Measurements from ENCODE around the gene ST8SIA1.

ST8SIA1 gene

DNA sequence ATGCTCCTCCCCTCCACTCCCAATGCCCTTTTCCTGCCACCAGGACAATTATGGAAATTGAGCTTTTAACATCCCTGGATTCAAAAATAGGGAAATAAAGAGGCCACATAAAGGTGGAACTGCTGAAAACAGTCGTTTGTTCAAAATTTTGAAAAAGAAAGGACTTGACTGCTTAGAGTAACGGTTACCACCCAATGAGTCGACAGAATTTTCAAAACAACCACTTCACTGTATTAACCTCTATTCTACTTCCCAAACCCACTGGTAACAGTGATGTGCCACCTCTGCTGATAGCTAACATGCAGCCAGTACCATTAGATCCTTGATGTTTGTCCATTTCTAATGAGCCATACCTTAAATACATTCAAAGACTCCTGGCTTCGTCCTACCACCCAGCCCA lies 4.9 kb downstream of the ST8SIA1 start:
- no peak for DNase-seq

DNA sequence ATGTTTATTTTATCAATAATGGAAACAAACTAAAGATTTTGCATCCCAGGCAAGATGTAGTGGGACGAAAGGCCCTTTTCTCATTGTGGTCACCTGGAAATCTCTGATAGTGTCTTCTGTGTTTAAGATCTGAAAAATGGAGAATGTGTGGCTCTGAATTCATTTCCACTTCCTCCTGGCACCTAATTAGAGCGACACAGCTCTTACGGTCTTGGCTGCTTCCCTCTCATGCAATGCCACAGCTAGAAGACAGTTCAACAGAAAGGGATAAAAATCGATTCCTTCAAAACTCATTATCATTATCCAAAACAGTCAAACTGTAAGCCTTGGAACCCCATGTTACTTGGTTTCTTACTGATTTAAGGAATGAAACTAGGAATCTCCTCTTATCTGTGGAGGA lies 9.3 kb downstream of the ST8SIA1 start:
- DNase-seq: no peak

DNA sequence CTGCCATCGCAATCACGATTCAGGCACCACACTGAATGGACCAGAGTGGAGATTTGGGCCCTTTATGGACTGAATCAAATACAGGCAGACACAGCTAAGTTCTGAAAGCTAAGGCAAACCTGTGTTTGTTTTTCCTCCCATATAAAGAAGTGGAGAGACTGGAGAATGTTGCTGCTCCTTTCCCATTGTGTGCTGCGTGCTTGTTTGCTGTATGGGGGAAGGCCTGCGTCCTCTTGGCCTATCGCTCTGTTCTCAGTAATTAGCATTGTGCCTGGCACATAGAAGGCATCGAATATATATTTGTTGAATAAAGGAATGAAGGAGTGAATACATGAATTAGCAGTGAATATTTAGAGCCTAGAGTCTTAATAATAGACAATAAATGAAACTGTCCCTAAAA lies 12.4 kb downstream of the ST8SIA1 start:
- DNase-seq: no peak

DNA sequence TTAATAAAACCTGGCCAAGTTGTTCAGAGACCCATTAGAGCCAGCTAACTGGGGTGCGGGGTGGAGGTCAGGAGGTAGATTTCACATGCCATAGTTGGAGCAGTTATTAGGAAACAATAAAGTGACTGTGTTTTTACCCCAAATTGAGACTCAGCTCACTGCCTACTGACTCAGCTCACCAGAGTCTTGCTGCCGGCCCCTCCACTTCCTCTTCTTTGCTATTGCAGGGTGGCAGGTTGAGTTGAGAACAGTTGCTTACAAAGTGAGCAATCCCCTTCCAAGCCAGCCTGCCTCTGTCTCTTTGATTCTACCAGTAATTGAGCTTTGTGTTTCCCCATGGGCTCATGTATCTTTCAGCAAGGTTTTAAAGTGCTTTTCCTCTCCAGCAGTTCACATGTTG lies 12.9 kb downstream of the ST8SIA1 start:
- DNase-seq: no peak

DNA sequence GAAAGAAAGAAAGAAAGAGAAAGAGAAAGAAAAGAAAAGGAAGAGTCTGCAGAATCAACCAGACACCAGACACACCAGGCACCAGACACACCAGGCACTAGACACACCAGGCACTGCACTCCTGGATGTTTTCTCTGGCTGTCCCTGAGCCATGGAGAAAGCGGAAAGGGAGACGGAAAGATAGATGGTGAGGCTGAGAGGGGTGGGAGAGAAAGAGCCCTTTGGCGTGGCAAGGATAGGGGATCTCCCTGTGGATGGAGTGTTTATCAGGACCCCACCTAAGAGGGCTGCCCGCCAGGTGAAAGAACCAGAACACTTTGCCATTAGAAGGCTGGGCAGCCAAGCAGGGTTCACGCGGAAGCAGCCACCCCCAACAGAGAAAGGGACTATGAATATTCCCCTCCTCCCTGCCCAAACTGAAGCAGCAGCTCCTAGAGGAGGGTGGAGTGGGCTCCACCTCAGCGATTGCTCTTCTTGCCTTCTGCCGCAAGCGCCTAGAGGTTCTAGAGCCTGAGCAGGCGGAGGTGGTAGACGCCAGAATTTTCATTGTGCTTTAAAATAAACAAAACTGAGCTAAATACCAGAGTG lies 13.4 kb downstream of the ST8SIA1 start:
- DNase-seq: no peak

DNA sequence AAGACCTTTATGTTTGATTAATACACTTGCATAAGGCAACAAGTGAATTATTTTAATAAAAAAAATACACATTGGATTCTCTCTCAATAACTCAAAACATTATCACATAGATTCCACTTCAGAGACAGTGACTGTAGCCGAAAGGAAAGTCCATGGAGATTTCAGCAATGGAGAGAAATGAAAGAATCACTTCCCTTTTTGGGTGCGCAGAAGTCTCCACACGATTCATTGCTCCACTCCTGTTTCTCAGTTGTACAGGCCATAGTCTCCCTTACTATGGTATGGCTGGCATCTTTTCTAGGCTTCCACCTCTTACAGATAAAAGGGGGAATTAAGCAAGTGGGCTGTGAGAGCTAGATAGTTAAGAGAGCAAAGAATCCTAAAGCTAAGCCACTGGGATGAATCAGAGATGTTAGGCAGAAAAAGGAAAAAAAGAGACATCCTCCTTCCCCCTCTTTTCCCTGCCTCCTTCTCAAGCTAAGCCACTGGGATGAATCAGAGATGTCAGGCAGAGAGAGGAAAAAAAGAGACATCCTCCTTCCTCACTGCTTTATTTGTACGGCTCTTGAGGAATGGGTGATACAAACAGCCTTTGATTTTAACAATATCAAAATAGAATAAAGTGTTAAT lies 16.3 kb downstream of the ST8SIA1 start:
- DNase-seq: no peak

DNA sequence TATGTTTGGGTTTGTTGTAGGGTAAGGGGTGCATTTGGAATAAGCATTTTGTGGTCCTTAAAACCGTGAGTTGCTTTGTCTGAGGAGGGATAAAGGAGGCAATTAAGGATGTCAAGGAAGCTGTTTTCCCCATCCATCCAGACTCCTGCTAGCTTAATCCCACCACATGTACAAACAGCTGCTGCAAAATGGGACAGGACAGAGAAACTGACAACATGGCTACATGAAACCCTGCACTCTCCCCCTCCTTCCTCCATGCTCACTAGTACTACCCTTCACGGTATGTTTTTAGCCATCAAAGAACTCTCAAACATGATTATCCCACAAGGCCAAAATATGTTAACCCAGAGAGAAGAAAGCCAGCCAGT lies 20.6 kb downstream of the ST8SIA1 start:
- DNase-seq: no peak

DNA sequence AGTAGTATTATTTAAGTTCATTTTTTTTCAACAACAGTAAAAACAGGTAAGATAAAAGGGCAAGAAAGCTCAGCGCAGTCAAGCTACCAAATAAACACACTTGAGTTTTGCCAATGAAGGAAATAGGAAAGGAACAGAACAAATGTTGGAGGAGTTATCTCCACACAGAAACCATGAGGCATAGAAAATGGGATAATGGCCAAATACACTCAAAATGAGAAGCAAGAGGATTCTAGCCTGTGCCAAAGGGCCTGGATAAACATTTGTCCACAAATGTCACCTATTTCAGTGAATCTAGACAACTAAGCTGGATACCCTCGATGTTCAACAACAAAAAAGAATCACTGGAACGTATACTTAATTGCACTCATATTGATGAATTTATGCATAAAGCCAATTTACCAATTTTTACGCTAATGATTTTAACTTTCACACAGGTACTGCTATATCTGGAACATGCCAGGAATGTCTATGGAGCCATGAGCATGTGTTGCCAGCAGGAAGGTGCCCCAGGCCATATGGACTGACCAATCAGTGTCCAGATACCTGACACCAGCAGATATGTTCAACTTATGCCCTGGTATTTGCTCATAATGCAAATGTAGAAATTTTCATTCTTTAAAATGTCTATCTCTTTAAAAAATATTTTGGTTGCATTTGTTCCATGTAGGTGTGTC lies 21.1 kb downstream of the ST8SIA1 start:
- DNase-seq: no peak

DNA sequence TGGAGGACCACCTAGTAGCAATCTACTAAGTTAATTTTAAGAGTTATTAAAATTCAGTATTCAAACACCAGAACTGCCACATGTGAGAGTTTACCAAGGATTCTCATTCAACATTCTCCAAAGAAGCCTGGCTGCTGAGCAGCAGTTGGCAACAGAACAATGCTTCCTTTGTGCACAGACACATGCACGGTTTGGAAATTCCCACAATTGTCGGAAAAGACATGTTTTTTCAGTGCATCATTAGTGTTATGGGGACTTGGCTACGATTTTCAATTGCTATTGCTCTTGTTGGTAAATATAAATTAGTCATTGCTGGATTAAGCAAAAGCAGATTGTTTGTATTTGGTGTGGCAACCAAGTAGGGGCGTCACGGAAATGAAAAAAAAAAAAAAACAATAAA lies 22.2 kb downstream of the ST8SIA1 start:
- no peak for DNase-seq

DNA sequence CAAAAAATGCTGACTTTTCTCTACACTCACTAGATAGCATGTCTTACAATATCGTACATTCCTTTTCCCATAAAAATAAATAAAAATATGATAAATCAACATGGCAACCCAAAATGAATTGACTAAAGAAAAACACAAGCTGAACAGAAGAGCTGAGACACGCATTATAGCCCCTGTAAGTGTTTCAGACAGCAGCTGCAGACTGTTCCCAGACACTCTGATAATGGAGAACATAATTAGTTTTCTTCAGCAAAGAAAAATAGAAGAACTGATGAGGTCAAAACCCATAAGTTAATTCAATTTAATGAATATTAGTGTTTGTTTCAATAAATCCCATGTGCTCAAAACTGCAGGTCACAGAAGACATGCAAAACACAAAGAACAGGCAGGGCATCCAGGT lies 23.8 kb downstream of the ST8SIA1 start:
- no peak for DNase-seq

DNA sequence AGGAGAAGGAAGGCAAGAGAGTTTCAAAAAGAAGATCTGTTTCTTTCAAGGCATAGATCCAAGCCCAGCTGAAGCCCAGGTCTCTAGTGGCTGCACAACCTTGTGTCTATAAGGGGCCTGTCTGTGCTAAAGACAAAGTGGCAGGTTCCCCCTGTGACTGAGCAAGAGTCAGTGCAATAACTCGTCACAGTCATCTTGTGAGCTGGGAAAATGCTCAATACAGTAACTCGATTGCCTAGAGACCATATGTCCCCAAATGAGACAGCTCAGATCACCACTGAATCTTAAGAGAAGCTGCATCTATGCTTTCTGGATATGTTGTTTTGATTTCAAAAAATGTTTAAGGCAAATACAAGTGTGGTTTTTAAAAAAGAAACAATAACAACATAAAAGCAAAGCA lies 24.2 kb downstream of the ST8SIA1 start:
- no peak for DNase-seq

DNA sequence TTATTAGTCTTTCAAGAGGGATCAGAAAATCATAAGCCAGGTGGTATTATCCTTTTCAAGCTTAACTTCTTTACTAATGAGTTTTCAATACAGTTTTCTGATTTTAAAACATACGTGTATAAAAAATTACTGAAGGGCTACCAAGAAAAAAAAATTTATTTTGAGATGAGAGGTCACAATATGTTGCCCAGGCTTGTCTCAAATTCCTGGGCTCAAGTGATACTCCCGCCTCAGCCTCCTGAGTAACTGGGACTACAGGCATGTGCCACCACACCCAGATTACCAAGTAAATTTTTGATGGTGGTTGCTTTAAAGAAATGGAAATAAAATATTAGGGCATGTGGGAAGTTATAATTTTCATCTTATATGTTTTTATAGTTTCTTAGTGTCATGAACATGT lies 26.7 kb downstream of the ST8SIA1 start:
- no peak for DNase-seq

DNA sequence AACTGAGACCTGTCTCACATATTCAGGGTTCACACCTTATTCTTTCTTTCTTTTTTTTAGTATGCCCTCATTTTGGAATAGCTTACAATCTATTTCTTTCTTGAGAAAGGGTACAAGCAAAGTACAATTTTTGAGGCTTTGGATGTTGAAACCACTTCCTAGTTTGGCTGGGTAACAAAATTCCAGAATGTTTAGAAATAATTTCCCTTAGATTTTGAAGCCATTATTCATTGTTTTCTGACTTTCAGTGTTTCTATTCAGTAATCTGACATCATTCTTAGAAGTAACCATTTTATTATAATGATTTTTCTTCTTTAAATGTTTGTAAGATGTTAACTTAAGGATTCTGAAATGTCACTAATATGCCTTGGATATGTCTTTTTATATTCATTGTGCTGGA lies 28.2 kb downstream of the ST8SIA1 start:
- no peak for DNase-seq

DNA sequence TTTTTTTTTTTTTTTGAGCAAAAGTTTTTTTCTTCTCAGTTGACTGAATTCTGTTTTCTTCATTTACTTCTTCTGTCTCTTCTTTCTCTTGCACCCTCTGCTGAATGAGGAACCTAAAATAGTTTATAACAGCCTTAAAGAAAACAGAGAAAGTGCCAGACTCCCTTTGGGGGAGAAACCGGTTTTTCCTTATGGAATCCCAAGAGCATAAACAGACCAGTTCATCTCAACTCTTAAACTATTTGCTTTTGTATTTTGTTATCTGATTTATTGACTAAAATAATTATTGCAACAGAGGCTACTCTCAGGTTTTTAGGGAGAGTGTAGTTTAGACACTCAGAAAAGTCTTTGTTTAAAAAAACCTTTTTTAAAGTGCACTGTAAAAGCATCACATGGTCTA lies 30.2 kb downstream of the ST8SIA1 start:
- DNase-seq: no peak

DNA sequence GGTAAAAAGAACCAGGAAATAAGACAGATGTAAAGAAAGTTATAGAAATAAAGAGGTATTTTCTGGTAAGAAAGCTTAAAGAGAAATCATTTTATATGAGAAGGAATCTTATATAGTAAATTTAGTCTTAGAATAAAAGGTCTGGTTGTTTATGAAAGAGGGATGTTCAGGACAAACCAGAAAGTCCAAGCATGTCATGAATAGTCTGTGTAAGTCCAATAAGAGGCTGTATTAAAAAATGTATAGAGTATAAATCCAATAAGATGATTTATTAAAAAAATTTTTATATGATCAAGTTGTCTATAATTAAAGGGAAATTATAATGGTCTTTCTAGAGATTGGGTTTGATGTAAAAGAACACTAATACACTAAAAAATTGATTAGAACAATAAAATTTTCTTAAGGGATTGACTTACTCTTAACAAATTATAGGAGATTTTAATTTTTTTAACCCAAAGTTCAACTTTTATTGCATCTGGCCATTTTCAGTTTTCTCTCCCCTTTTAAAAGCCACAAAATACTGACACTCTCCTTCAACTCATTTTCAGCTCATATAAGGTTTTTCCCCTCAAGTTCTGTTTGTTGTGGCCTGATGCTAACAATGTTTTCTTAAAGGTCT lies 35.1 kb downstream of the ST8SIA1 start:
- DNase-seq: no peak

DNA sequence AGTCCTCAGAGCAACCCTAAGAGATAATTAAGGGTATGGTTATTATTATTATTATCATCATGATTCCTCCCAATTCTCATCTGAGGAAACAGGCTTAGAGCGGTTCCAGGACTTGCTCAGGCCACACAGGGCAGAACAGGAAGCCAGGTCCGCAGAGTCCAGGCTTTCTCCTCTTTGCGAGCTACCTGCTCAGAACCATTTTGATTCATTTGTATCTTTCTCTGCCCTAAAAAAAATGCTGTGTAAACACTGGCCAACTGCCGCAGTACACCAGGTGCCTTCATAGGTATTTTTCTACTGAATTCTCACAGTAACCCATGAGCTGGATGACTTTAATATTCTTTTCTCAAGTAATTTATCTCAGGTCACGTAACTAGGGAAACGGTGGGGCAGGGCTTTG lies 45.3 kb downstream of the ST8SIA1 start:
- no peak for DNase-seq

DNA sequence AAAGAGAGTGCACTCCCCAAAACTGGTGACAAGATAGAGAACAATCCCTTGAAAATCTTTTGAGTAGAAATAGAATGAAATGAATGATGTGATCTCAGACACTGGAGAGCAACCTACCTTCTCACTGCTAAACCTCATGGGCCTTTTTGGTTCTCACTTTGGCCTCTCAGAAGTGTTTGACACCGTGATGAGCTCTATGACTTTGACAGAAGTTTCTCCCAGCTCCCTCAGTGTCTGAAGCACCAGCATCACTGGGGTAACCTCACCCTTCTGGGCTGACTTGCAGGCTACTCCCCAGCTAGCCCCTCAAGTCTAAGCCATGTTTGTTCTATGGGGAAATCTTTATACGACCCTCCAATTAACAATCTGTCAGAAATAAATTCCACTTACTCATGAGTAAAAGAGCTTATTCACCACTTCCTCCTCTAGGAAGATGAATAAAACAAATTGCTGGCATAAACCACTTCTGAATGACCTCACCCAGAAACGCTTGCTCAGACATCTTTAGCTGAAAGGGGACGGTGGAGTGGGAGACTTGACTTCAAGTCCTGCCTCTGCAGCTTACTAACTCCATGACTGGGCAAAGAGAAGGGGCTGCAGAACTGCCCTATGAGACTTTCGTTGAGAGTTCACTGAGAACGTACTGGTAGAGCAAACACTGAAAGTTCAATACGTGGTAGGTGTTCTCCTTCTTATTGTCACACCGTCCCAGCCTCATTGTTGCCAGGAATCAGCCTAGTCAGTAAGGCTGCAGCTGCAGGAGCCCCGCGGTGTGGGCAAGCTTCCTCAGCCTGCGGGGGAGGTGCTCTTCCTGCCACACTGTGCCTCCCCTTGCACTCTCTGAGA lies 46.5 kb downstream of the ST8SIA1 start:
- DNase-seq: no peak

DNA sequence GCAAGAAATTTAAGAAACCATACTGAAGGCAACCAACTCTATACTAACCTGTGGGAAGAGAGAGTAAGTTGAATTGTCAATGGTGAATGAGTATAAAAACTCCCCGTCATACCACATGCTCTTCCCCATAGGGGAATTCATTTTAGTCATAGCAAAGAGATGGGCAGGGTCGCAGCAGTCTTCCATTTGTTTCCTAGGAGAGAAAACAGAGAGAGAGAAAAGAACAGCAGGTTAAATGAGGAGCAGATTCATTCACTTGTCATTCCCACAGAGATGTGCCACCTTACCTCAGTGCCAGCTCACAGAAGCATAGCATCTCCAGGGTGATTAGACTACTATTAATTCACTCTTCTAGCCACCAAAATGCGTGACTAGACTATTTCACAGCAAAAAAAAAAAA lies 47.4 kb downstream of the ST8SIA1 start:
- no peak for DNase-seq

DNA sequence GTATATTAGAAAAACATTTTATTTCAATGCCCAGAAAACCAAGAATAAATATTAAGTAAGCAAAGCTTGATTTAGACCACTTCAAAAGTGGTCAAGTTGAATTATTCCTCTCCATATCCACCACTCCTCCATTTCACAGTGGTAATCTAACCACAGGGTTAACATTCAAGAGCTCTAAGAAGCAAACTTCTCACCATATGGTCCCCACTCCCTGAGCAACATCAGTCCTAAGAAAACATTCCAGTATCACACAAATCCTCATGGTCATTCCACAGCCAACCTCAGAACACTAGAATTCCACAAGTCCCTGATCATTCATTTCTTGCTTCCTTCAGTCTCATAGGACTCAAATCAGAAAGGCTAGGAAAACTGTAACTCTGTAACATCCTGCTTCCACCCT lies 47.9 kb downstream of the ST8SIA1 start:
- no peak for DNase-seq

DNA sequence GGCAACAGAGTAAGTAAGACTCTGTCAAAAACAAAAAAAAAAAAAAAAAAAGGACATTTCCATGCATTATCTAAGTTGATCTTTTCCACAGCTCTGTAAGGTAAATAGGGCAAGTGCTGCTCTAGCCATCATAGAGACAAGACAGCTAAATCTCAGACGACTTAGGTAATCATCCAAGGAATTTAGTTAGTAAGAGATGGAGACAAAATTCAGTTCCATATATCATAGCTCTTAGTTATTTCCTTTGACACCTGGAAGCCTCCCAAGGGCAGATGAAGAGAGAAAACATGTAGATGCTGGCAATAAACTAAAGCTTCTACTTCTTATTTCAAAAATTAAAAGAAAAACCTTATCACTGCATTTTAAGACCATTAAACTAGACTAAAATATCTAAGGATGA lies 48.7 kb downstream of the ST8SIA1 start:
- DNase-seq: no peak

DNA sequence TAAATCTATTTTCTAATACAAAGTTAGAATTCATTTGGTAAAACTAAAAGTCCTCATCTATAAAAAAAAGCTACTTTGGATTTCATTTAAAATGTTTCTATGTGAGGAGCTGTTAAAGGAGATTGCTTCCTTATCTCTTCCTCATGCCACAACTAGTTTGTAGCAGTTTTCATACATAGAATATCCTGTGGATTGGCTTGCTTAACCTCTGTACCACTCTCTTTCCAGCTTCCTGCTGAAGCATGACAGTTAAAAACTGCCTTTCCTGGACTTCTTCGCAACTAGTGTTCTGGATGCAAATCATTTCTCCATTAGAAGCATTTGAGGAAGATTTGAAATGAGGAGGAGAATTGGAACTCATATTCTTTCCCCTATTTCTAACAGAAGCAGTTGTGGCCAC lies 49.6 kb downstream of the ST8SIA1 start:
- no peak for DNase-seq

DNA sequence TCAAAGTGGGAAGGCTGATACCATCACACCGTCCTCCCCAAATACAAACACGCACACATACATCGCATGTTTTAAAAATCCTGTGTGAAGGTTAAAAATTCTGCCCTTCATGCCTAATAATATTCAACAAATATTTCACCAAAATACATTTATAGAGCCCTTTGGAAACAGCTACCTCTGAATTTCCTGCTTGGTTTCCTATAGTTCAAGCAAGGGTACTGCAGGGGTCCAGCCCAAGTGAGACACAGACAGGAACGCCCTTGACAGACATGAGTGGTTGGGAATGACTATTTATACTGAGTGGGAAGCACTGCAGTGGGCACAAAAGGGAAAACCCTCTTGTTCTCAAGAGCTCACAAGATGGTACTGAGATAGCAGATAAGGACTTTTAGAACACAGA lies 51.0 kb downstream of the ST8SIA1 start:
- DNase-seq: no peak

DNA sequence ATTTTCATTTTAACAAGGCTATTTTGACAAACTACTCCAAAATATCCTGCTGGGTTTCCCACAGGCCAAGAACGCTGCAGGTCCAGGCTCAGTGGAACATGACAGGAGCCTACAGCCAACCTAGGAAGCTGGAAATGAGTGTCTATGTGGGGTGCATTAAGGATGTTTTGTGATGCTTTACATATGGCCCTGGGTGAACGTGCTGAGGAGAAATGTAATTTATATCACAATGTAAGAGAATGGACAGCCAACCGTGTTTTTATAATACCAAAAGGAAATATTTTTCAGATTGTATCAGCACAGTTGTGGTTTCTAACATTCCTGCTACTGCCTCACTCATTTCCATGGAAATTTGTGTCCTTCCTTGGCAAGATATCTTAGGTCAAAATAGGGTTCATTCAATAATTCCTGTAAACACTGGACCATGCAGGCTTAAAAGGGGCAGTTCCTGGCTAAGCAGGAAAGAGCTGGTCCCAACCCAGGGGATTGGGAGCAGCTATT lies 51.5 kb downstream of the ST8SIA1 start:
- no peak for DNase-seq

Measured in activated naive CD4-positive, alpha-beta T cell (primary cell).